HepG2 (cell line): ENCODE data around the gene BST2.

Experiments
- SMAD1 ChIP-seq: sonication (generic); formaldehyde crosslinking; IDR thresholded peaks from 2 replicates; pipeline ENCODE4 v1.4.0; 2020; ENCODE audit warnings: missing genetic modification reagents, low read depth, mild to moderate bottlenecking, borderline replicate concordance
- ZNF335 ChIP-seq: sonication (generic); formaldehyde crosslinking; IDR thresholded peaks from 2 replicates; pipeline ENCODE4 v1.4.0; 2020; ENCODE audit warnings: missing genetic modification reagents

DNA sequence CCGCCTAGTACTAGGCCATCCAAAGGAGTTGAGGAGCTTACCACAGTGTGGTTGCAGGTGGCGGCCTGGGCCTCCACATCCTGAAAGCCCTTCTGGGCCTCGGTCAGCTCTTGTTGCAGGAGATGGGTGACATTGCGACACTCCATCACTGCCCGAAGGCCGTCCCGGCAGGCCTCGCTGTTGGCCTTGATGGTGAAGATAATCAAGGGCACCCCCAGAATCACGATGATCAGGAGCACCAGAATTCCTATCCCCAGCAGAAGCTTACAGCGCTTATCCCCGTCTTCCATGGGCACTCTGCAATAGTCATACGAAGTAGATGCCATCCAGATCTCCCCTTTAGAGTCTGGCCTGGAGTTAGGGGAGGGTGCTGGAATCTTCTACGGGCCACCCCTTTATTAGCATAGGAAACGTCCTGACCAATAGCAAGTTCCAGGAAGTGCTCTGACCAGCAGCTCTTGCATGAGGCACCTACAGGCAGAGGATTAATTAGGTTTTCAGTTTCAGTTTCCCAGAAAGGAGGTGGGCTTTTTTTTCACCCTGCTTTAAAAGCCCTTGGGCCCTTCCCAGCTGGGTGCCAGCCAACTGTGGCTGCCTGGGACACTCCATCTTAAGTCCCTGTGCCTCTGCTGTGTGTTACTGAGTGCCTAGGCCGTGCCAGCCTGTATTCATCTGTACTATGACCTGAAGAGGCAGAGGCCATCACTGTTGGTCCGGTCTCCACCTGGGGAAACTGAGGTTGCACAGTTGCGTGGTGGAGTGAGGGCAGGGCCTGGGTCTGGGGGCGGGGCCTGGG, at the start of gene BST2:
- TF ChIP-seq SMAD1 (CRISPR knock-in tag), result no peak
- 0 out of 2 replicates have a peak, but pooled peaks have one; percentile 41 for TF ChIP-seq ZNF335 (CRISPR knock-in tag)
